HL-60/S4 (cell line): Measurements from ENCODE around the gene SLC22A31.
"Not testable (repeated sequence)": the region's sequence is repeated elsewhere in the genome, so short reads cannot be mapped to it uniquely, and the experiment has no call there.

Source experiments
- in situ Hi-C: fragments of 300-500 bp; cut with MboI; formaldehyde crosslinking; loops from 2 replicates; pipeline ENCODE4 v1.14.3; 2022; ENCODE audit warnings: low sequenced_read_pairs

Gene SLC22A31

DNA sequence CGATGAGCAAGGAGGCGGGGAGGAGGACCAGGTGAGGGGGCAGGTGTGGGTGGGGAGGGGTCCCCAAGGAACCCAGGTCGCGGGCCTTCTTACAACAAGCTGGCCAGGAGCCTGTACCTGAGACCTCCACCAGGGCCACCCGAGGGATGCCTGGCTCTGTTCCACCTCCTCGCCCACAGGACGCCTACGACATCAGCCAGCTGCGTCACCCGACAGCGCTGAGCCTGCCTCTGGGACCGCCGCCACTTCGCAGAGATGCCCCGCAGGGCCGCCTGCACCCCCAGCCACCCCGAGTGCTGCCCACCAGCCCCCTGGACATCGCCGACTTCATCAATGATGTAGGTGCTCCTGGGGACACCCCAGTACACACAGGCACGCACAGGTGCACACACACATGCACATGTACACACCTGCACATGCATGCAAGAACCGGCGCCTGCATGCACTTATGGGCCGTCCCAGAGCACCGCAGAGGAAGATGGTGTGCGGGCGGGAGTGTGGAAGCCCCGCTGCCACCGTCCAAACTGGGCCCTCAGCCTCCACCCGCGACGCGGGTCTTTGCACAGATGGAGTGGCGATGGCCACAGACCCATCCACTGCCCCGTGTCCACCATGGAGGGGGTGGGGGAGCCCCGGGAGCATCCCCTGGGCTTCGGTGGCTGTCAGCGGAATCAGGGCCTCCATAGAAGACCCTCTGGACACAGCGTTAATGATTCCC is 6.6 kb downstream of the SLC22A31 start:
- in situ Hi-C loops = no loop called here

DNA sequence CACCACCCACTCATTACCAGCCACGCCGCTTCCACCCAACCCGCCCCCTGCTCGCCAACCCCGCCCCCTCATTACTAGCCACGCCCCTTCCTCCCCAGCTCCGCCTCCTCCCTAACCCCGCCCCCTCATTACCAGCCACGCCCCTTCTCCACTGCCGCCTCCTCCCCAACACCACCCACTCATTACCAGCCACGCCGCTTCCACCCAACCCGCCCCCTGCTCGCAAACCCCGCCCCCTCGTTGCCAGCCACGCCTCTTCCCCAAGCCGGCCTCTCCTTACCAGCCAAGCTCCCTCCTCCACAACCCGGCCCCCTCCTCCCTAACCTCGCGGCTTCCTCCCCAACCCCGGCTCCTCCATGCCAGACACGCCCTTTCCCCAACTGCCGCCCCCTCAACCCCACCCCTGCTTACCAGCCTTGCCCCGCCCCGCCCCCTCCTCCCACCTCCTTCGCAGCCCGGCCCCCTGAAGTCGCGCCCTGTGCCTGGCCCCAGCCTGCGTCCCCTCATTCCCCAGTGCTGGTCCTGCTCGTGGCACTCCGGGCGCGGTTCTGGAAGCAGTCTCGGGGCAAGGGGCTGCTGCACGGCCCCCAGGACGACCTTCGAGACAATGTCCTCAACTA is 7.3 kb downstream of the SLC22A31 start:
- in situ Hi-C loops = no loop called here

DNA sequence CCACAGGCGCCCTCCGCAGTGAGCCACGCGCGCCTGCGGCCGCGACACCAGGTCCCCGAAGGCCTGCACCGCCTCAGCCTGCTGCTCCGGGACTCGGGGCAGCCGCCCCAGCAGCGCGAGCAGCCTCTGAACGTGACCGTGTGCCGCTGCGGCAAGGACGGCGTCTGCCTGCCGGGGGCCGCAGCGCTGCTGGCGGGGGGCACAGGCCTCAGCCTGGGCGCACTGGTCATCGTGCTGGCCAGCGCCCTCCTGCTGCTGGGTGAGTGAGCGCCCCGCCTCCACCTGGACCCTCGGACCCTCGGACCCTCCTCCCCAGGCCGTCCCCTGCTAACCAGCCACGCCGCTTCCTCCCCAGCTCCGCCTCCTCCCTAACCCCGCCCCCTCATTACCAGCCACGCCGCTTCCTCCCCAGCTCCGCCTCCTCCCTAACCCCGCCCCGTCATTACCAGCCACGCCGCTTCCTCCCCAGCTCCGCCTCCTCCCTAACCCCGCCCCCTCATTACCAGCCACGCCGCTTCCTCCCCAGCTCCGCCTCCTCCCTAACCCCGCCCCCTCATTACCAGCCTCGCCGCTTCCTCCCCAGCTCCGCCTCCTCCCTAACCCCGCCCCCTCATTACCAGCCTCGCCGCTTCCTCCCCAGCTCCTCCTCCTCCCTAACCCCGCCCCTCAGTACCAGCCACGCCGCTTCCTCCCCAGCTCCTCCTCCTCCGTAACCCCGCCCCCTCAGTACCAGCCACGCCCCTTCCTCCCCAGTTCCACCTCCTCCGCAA is 8.0 kb downstream of the SLC22A31 start:
- in situ Hi-C loops = not testable (repeated sequence)

DNA sequence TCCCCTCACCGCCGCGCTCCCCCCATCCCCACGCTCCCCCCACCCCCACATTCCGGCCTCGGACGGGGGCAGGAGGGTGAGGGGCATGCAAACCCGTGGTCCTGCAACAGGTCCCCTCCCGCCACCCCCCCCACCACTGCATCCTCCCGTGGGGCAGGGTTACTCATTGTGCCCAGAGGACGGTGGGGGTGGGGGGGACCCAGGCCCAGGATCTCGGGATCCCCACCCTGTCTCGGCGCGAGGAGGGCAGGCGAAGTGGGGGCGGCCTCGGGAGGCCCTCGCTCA is 8.5 kb downstream of the SLC22A31 start:
- in situ Hi-C loops = no loop called here

GRCh38 chr16:89191033-89191900 is 9.1 kb downstream of the SLC22A31 start:
- in situ Hi-C loops = no loop called here

GRCh38 chr16:89190150-89190958 is 10.0 kb downstream of the SLC22A31 start:
- in situ Hi-C loops = no loop called here

DNA sequence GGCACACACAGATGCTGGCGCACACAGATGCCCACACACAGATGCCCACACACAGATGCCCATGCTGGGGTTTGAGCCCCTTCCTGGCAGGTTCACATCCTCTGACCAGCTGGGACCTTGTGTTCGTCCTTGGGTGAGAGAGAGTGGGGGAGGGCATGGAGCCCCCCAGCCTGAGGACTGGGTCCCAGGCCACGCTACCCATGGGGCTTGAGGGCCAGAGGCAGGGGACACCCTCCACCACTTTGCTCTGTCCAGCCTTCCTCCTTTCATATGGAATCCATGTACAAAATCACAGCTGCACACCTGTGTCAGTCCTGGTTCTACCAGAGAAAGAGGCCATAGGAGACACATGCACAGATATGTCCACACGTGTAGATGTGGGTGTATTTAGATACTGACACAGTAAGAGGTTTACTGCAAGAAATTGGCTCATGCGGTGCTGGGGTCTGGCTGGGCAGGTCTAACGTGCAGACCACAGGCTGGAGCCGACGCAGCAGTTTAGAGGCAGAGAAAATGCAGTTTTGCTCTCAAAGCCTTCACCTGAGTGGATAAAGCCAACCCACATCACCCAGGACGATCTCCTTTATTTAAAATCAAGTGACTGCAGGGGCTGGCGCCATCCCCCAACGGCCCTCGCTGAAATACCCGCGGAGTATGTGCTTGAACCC is 10.8 kb downstream of the SLC22A31 start:
- in situ Hi-C loops = no loop called here

DNA sequence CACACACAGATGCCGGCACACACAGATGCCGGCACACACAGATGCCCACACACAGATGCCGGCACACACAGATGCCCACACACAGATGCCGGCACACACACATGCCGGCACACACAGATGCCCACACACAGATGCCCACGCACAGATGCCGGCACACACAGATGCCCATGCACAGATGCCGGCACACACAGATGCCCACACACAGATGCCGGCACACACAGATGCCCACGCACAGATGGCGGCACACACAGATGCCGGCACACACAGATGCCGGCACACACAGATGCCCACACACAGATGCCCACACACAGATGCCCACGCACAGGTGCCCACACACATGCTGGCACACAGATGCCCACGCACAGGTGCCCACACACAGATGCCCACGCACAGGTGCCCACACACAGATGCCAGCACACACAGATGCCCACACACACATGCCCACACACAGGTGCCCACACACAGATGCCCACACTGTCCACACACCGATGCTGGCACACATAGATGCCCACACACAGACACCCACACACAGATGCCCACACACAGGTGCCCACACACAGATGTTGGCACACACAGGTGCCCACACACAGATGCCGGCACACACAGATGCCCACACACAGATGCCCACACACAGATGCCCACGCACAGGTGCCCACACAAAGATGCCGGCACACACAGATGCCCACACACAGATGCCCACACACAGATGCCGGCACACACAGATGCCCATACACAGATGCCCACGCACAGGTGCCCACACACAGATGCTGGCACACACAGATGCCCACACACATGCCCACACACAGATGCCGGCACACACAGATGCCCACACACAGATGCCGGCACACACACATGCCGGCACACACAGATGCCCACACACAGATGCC is 11.6 kb downstream of the SLC22A31 start:
- in situ Hi-C loops = not testable (repeated sequence)

DNA sequence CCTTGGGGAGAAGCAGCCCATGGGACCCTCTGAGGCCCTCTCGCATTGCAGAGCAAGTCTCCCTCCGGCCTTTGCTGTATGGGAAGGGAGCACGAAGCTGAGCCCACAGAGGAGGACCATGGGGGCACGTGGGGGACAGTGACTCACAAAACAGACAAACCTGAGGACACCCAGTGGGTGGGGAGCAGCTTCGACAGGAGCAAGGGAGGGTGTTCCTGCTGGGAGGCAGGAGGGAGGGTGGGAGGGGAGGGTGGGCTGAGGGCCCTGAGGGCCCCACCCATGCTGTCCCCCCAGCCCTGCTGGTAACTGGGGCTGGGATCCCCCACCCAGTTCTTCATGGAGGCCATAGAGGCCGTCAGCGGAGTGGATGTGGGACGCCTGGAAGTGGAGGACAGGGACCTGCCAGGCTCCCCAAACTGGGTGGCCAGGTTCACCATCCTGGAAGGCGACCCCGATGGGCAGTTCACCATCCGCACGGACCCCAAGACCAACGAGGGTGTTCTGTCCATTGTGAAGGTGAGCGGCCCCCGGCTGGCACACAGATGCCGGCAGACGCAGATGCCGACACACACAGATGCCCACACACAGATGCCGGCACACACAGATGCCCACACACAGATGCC is 12.5 kb downstream of the SLC22A31 start:
- in situ Hi-C loops = no loop called here

GRCh38 chr16:89187032-89187769 is 13.1 kb downstream of the SLC22A31 start:
- in situ Hi-C loops = no loop called here

- in situ Hi-C loops = not testable (repeated sequence)
Observed at GRCh38 chr16:89186593-89187031, 13.7 kb downstream of the SLC22A31 start.

- in situ Hi-C loops = not testable (repeated sequence)
Observed at GRCh38 chr16:89185887-89186592, 14.3 kb downstream of the SLC22A31 start.

- in situ Hi-C loops = no loop called here
Observed at GRCh38 chr16:89184933-89185794, 15.2 kb downstream of the SLC22A31 start.

DNA sequence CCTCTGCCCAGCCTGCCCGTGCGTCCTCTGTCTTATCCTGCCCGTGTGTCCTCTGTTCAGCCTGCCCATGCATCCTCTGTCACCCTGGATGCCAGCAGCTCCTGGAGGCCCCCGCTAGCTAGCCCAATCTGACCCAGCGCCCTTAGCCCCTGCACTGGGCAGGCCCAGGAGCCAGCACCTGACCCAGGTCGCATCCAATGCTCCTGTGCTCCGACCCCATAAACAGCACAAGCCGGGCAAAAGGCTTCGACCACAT is 15.7 kb downstream of the SLC22A31 start:
- in situ Hi-C loops = no loop called here

DNA sequence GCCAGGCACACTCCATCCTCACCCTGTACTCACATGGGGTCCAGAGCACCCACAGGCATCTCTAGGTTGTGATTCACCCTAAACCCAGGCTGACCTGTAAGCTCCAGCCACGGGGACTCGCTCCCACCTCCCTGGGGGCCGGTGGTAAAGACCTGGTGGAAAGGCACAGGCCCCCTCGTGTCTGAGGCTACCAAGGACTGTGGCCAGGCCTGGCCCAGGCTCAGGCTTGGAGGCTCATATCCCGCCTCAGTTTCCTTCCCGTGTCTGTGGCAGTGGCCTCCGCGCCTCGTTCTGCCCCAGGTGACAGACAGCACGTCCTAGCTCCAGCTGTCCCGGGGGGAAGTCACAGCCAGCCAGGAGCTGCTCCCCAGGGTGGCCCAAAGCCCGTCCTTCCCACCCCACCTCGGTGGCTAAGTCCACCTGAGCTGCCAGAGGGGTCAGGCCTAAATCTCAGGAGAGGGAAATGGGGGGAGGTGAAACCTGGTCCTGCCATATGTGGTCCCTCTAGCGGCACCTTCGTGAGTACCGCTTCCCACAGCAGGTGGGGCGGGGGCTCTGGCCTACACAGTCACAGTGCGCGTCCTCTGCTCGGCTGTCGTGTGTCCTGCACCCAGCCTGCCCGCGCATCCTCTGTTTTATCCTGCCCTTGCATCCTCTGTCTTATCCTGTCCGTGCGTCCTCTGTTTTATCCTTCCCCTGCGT is 16.2 kb downstream of the SLC22A31 start:
- in situ Hi-C loops = no loop called here

DNA sequence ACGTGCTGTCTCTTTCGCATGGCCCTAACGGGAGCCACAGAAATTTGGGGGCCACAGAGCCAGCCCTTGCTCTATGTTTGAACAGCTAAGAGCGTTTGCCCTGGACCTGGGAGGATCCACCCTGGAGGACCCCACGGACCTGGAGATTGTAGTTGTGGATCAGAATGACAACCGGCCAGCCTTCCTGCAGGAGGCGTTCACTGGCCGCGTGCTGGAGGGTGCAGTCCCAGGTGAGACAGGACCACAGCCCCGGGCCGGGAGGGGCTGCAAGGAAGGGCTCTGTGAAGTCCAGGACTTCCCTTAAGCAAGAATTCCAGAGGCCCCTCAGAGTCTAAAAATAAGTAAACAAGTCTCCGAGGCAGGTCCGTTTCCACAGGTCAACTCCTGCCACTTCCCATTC is 16.9 kb downstream of the SLC22A31 start:
- in situ Hi-C loops = no loop called here
